Kidney epithelial cell (primary cell): ENCODE results near the gene COPB2. TPM values are rescaled to one million over a fixed set of nuclear protein-coding genes. Genes with fewer than 3 reads are reported as not detected.
A peak's percentile ranks its signal among the peaks of the same experiment; 100 is the strongest.
"Not testable (repeated sequence)": the region's sequence is repeated elsewhere in the genome, so short reads cannot be mapped to it uniquely, and the experiment has no call there.

Experiments
- DNase-seq: peaks from one replicate; pipeline ENCODE4 v3.0.0-alpha.2; 2010; ENCODE audit warnings: low read depth
- H3K27me3 ChIP-seq: 2 replicates; pipeline ENCODE4 v1.6.0; 2011; ENCODE audit warnings: low read length; ENCODE audit not compliant: control insufficient read depth, insufficient read depth
- H3K36me3 ChIP-seq: 2 replicates; pipeline ENCODE4 v1.5.1; 2011; ENCODE audit warnings: low read length; ENCODE audit not compliant: control insufficient read depth, insufficient read depth
- H3K4me3 ChIP-seq: 2 replicates; pipeline ENCODE4 v1.5.1; 2011; ENCODE audit warnings: low read depth, mild to moderate bottlenecking, control low read depth, low read length
- CTCF ChIP-seq: IDR thresholded peaks from 2 replicates; pipeline ENCODE4 v1.5.1; 2011; ENCODE audit warnings: mild to moderate bottlenecking, moderate library complexity, low read length, control low read depth, inconsistent platforms; ENCODE audit not compliant: insufficient read depth, poor library complexity, severe bottlenecking
- total RNA-seq: library from RNA; depleted of rRNA; stranded (reverse); fragments of >200 nt; gene quantifications from 2 replicates; pipeline ENCODE4 v1.2.3, GENCODE V29; 2015

COPB2 gene
- total RNA-seq, 1 donor from 2014 or later: 98.1 TPM

DNA sequence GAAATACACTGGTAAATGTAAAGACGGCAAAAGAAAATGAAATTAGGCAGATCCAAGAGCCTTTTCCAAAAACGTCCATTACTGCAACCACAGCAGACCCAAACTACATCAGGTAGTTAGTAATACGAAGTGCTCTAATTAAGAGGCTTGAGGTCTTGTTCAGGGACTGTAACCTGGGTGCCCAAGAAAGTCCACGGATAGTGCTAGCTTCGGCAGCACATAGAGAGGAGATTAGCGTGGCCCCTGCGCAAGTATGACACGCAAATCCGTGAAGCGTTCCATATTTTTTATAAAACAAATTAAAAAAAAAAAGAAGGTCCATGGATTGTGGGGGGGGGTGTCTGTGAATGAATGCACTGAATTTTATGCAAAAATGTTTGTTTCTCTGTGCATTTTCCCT, 1.4 kb downstream of the COPB2 start:
- Histone ChIP-seq H3K36me3 (no peaks in the 10 kb centered on the region), H3K27me3 (no peaks in the 10 kb centered on the region), H3K4me3 (peak overlapping the region; percentile 100)
- no peak for DNase-seq
- TF ChIP-seq CTCF: no peak

DNA sequence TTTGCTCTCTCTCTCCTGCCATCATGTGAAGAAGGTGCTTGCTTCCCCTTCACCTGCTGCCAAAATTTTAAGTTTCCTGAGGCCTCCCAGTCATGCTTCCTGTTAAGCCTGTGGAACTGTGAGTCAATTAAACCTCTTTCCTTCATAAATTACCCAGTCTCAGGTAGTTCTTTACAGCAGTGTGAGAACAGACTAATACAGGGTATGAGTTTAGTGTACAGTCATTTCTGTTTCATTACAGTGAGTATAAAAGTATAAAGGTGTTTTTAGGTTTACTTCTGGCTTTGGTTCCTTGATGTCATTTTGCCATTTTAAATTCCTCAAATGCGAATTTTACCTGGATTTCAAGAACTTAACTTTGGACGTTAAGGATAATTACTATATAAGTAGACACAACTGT, 7.2 kb downstream of the COPB2 start:
- not testable (repeated sequence) for DNase-seq, H3K36me3 ChIP-seq

DNA sequence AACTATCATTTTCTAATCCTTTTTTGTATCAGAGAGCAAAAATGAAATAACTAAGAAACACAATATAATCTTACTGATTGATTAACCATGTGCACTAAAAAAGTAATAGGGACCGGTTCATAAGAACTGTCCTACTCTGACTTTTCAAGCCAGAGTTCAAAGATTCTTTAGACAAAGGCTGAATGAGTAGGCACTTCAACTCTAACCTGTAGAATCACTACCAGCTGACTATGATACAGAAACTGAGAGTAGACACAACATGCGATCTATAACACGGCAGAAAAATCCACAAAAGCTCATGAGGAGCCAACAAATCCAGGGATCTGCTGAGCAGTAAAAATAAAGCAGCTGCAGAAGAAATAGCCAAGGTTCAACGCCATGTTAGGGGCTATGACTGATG, 8.9 kb downstream of the COPB2 start:
- Histone ChIP-seq H3K27me3 (no peaks in the 10 kb centered on the region), H3K4me3 (no peak overlapping the region), H3K36me3 (no peaks in the 10 kb centered on the region)
- no peak for DNase-seq
- TF ChIP-seq CTCF: no peak

More for the DNA sequence above, 7.2 kb downstream of the COPB2 start:
- H3K27me3 ChIP-seq, H3K4me3 ChIP-seq: not testable (repeated sequence)

DNA sequence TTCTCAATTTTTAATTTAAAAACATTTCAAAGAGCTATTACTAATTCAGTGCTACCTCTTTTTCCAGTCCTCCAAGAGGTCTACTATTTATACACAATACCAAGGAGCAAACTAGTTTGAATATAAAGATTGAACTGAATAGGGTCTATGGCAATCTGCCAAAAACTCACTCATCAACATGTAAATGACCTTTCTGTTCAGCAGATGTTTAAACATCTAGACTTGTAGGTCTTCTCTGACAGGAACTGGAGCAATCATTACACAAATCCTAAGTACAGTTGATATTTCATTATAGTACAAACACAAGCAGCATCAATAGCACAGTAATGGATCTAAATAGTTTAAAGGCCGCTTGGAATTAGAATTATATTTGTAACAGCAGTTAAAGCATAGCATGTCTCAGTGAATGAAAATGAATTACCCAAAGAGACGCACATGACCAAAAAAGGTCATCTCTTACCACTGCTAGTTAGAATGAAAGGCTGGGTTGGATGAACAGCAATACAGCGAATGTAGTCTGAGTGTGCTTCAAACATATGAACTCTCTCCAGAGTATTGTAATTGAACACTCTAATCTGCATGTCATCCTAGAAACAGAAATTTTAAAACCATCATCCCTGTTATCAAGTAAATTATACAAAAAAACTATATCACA, 10.7 kb downstream of the COPB2 start:
- Histone ChIP-seq H3K4me3 (no peak overlapping the region), H3K36me3 (no peaks in the 10 kb centered on the region), H3K27me3 (no peaks in the 10 kb centered on the region)
- no peak for DNase-seq
- TF ChIP-seq CTCF: no peak

GRCh38 chr3:139377378-139377777, 12.1 kb downstream of the COPB2 start:
- H3K4me3 ChIP-seq: no peak overlapping the region
- no peak for DNase-seq
- H3K36me3 ChIP-seq: peaks cover 1% of the 10 kb centered on the region
- TF ChIP-seq CTCF: no peak
- no peaks in the 10 kb centered on the region for H3K27me3 ChIP-seq

DNA sequence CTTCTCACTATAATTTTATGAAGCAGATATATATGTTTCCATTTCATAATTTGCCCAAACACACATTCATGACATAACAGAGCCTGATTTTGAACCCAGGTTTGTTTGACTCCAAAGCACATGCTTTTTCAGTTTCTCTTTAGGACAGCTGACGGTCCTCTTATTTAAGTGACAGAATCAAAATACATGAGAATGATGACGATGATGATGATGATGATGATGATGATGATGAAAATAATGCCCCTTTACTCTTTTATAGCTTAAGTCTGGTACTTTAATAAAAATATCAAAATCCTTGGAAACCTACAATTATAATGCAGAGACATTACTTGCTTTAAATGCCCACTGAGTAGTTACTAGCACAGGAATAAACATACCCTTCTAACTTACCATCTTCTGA, 15.3 kb downstream of the COPB2 start:
- TF ChIP-seq CTCF: no peak
- Histone ChIP-seq H3K4me3 (no peak overlapping the region), H3K27me3 (no peaks in the 10 kb centered on the region), H3K36me3 (peaks cover 7% of the 10 kb centered on the region)
- DNase-seq: no peak
